ENCODE data around the gene RAC2.

RAC2 gene

DNA sequence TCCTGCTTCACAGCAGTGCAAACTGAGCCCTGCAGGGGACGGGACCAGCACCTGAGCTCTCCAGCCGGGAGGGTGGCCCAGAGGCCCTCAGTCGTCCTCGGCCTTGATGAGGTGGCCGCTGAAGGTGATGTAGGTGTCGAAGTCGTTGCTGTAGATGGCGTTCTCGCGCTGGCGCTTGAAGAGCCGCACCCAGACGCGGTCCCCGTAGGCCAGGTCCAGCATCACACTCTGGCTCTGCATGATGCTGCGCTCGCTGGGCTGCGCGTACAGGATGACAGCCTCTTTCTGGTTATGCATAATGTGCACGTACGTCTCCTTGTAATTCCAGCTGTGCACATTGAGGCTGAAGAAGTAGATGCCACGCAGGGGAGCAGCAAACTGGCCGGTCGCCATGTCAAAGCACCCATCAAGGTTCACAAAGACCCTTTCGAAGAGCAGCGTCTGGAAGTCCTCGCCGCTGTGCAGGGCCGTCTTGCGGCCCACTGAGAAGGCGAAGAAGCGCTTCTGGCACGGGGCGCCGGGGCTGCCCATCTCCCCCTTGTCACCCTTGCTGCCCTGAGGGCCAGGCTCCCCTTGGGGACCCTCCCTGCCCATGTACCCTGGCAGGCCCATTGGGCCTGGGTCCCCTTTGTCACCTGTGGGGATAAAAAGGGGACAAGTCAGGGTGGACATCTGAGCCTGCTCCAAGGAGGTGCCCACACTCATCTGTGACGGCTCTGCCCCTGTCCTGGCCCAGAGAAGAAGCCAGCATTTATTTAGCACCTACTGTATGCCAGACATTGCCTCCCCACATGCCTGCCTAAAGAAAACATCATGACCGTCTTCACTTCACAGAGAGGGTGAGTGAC lies 61.7 kb downstream of the RAC2 start:
- TF ChIP-seq, protein P1, sequence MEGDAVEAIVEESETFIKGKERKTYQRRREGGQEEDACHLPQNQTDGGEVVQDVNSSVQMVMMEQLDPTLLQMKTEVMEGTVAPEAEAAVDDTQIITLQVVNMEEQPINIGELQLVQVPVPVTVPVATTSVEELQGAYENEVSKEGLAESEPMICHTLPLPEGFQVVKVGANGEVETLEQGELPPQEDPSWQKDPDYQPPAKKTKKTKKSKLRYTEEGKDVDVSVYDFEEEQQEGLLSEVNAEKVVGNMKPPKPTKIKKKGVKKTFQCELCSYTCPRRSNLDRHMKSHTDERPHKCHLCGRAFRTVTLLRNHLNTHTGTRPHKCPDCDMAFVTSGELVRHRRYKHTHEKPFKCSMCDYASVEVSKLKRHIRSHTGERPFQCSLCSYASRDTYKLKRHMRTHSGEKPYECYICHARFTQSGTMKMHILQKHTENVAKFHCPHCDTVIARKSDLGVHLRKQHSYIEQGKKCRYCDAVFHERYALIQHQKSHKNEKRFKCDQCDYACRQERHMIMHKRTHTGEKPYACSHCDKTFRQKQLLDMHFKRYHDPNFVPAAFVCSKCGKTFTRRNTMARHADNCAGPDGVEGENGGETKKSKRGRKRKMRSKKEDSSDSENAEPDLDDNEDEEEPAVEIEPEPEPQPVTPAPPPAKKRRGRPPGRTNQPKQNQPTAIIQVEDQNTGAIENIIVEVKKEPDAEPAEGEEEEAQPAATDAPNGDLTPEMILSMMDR (IDR thresholded peaks at IDR 0.05; ENCODE audit: low read depth, low read length), result no peak
- H3K4me1 ChIP-seq, result peaks cover 10% of the 10 kb centered on the region

DNA sequence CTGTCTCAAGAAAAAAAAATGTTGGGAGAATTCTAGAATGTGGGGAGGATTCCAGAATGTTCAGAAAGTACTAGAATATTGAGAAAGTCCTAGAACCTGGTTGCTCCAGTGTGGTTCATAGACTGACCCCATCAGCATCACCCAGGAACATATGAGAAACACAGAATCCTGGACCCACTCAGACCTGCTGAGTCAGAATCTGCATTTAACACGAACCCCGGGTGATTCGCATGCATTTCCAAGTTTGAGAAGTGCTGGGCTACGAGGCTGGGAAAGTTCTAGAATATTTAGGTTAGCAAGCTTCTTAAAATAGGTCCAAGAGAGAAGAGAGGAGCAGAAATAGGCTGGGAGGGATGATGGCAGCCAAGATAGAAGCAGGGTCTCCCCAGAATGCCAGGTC lies 62.4 kb downstream of the RAC2 start:
- TF ChIP-seq, protein P1 (IDR thresholded peaks at IDR 0.05; ENCODE audit: low read depth, low read length), result no peak
- no peak for DNase-seq
- Histone ChIP-seq H3K4me3 (ENCODE audit: low read depth, low read length) (no peak overlapping the region), H3K4me1 (peaks cover 12% of the 10 kb centered on the region), H3K36me3 (no peaks in the 10 kb centered on the region), H3K27me3 (no peaks in the 10 kb centered on the region), H3K9me3 (no peaks in the 10 kb centered on the region)

More for the DNA sequence above, 61.7 kb downstream of the RAC2 start:
- DNase-seq, result no peak
- no peaks in the 10 kb centered on the region for H3K27me3 ChIP-seq
- no peaks in the 10 kb centered on the region for H3K9me3 ChIP-seq
- no peak overlapping the region for H3K4me3 ChIP-seq (ENCODE audit: low read depth, low read length)
- H3K36me3 ChIP-seq, result no peaks in the 10 kb centered on the region

DNA sequence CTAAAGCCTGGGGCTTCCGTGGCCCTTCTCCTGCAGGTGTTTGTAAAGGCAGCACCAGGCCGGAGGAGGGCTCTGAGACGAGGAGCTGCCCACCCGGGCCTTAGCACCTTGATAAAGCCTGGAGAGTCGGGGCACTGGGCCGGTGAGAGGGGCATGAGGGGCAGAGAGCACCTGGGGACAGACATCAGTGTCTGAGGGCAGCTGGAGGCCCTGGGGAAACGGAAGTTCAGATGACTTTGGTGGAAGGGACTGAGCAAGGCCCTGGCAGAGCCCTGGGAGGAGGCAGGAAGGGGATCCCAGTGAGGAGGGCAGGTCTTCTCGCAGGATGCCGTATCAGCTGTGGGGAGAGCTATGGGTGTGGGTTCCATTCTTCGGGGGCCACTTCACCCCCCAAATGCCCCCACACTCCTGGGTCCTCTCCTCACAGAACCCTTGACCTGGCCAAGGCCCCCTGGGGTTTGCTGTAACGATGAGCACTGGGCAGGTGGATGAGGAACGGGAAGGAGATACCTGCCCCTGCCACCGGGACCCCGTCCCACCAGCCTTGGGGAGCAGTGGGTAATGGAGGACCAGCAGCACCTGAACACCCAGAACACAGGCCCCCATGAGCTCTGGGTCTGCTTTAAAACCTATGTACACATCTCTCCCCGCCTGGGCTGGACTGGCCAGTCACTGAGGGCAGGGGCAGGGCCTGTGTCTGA lies 63.4 kb downstream of the RAC2 start:
- Histone ChIP-seq H3K36me3 (no peaks in the 10 kb centered on the region), H3K4me1 (peaks cover 13% of the 10 kb centered on the region), H3K9me3 (no peaks in the 10 kb centered on the region), H3K27me3 (no peaks in the 10 kb centered on the region), H3K4me3 (ENCODE audit: low read depth, low read length) (no peak overlapping the region)
- TF ChIP-seq, protein P1 (IDR thresholded peaks at IDR 0.05; ENCODE audit: low read depth, low read length), result no peak
- no peak for DNase-seq

DNA sequence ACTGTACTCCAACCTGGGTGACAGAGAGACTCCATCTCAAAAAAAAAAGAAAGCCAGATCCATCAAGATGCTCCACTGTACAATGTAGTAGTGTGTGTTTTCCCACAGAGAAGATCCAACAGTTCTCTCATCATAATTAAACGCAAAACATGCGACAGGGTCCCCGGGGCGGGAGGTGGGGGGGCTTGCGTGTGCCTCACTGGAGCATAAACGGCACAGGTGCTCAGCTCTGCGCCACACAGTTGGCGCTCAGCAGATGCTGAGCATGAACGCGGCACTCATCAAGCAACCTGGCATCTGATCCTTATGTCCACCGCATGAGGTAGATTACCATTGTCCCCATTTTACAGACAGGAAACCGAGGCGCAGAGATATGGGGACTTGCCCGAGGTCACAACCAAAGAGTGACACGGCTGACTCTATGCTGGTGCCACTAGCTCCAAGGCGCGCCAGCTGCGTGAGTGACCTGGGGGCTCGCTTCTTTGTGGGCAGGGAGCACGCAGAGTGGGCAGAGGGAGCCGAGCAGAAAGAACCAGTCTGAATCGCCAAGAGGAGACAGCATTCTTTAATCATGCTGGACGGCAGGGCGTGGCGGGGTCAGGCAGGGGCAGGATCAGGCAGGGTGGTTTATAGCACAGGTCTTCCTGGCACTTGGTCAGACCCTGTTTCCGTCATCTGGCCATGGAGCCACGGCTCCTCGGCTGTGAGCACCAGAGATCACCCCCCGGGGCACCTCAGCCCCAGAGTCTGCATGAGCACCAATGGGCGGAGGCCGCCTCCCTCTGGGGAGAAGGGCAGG lies 64.2 kb downstream of the RAC2 start:
- no peaks in the 10 kb centered on the region for H3K36me3 ChIP-seq

DNA sequence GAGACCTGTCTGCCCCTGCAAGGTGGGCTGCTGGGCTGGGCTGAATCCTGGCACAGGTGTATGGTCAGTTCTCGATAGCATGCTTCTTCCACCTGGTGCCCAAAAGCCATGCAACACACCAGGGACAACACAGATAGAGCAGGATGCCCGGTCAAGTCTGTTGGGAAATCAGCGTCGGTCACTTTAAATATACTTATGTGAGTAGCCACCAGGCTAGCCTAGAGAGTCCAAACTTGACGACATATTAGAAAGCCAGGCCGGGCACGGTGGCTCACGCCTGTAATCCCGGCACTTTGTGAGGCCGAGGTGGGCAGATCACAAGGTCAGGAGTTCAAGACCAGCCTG lies 65.0 kb downstream of the RAC2 start:
- Histone ChIP-seq H3K27me3 (no peaks in the 10 kb centered on the region), H3K9me3 (no peaks in the 10 kb centered on the region), H3K36me3 (no peaks in the 10 kb centered on the region), H3K4me1 (peaks cover 13% of the 10 kb centered on the region), H3K4me3 (ENCODE audit: low read depth, low read length) (no peak overlapping the region)
- DNase-seq, result no peak
- TF ChIP-seq, protein P1 (IDR thresholded peaks at IDR 0.05; ENCODE audit: low read depth, low read length), result no peak

More for the DNA sequence above, 64.2 kb downstream of the RAC2 start:
- DNase-seq, result no peak
- Histone ChIP-seq H3K27me3 (no peaks in the 10 kb centered on the region), H3K4me1 (peaks cover 13% of the 10 kb centered on the region), H3K4me3 (ENCODE audit: low read depth, low read length) (no peak overlapping the region), H3K9me3 (no peaks in the 10 kb centered on the region)
- TF ChIP-seq, protein P1 (IDR thresholded peaks at IDR 0.05; ENCODE audit: low read depth, low read length), result no peak
